ENCODE data around the gene PRDM16.

The PRDM16 gene

GRCh38 chr1:3128431-3129132, 59.6 kb downstream of the PRDM16 start:
- no peak for DNase-seq

- DNase-seq: no peak
These were observed 60.1 kb downstream of the PRDM16 start for GRCh38 chr1:3129133-3129490.

- no peak for DNase-seq
These were observed 61.3 kb downstream of the PRDM16 start for GRCh38 chr1:3130268-3130667.

- no peak for DNase-seq
These were observed 63.7 kb downstream of the PRDM16 start for GRCh38 chr1:3132660-3133059.

- DNase-seq: no peak
These were observed 64.7 kb downstream of the PRDM16 start for GRCh38 chr1:3133686-3134085.

- no peak for DNase-seq
These were observed 65.5 kb downstream of the PRDM16 start for GRCh38 chr1:3134381-3135072.

- no peak for DNase-seq
These were observed 66.2 kb downstream of the PRDM16 start for GRCh38 chr1:3135073-3135702.

GRCh38 chr1:3135744-3136455, 66.9 kb downstream of the PRDM16 start:
- DNase-seq: no peak

GRCh38 chr1:3136532-3136931, 67.5 kb downstream of the PRDM16 start:
- no peak for DNase-seq

- DNase-seq: no peak
These were observed 68.4 kb downstream of the PRDM16 start for GRCh38 chr1:3137111-3138100.

GRCh38 chr1:3138623-3139151, 69.7 kb downstream of the PRDM16 start:
- no peak for DNase-seq

GRCh38 chr1:3139451-3139852, 70.4 kb downstream of the PRDM16 start:
- DNase-seq: no peak

GRCh38 chr1:3139871-3140361, 70.9 kb downstream of the PRDM16 start:
- DNase-seq: no peak

GRCh38 chr1:3140437-3140836, 71.4 kb downstream of the PRDM16 start:
- no peak for DNase-seq

GRCh38 chr1:3141129-3141528, 72.1 kb downstream of the PRDM16 start:
- DNase-seq: no peak

- no peak for DNase-seq
These were observed 72.8 kb downstream of the PRDM16 start for GRCh38 chr1:3141836-3142235.

GRCh38 chr1:3142236-3142635, 73.2 kb downstream of the PRDM16 start:
- DNase-seq: no peak

GRCh38 chr1:3142751-3143150, 73.7 kb downstream of the PRDM16 start:
- no peak for DNase-seq

GRCh38 chr1:3145532-3146325, 76.7 kb downstream of the PRDM16 start:
- no peak for DNase-seq

GRCh38 chr1:3146458-3146857, 77.5 kb downstream of the PRDM16 start:
- no peak for DNase-seq

GRCh38 chr1:3146907-3147306, 77.9 kb downstream of the PRDM16 start:
- no peak for DNase-seq

All from Kasumi-1 (cell line).